Transverse colon (tissue), 4 donors: ENCODE data around the gene OSGIN1. TPM values are rescaled to one million over a fixed set of nuclear protein-coding genes. Genes with fewer than 3 reads are reported as not detected.

Experiments used
- DNase-seq: peaks from one replicate; pipeline ENCODE4 v3.0.0-alpha.2; 2019
- H3K27ac ChIP-seq, 4 donors: fragments of 200-600 bp; sonication (generic); 2 replicates each; pipeline ENCODE4 v1.5.1; 2016 to 2018; ENCODE audit warnings: inconsistent platforms in 4 of 4
- H3K27me3 ChIP-seq: fragments of 200-600 bp; sonication (generic); 2 replicates; pipeline ENCODE4 v1.5.1; 2017; ENCODE audit warnings: inconsistent platforms
- H3K36me3 ChIP-seq, 4 donors: fragments of 200-600 bp; sonication (generic); 2 replicates each; pipeline ENCODE4 v1.5.1; 2017 to 2019; ENCODE audit warnings: inconsistent platforms in 4 of 4
- H3K4me1 ChIP-seq, 4 donors: fragments of 200-600 bp; sonication (generic); 2 replicates each; pipeline ENCODE4 v1.5.1; 2017 to 2020; ENCODE audit warnings: inconsistent platforms in 4 of 4
- H3K4me3 ChIP-seq, 4 donors: fragments of 200-600 bp; sonication (generic); 1 replicate in 1 of 4; 2 replicates in 3 of 4; pipeline versions ENCODE4 v1.5.1 to v1.6.1; 2017 to 2019; ENCODE audit warnings: inconsistent platforms in 4 of 4
- H3K9me3 ChIP-seq, 2 donors: fragments of 200-600 bp; sonication (generic); 2 replicates each; pipeline ENCODE4 v1.5.1; 2017 to 2019; ENCODE audit warnings: inconsistent platforms in 2 of 2
- CTCF ChIP-seq, 5 experiments: fragments of 200-600 bp in 3 of 5; fragments of 450-650 bp in 2 of 5; sonication (generic) in 3 of 5; IDR thresholded peaks; 1 replicate in 2 of 5; 2 replicates in 3 of 5; pipeline ENCODE4 v1.5.1; 2016 to 2017; ENCODE audit warnings: antibody characterized with exemption in 5 of 5, inconsistent platforms in 3 of 5, mild to moderate bottlenecking in 2 of 5, moderate library complexity in 1 of 5
- EP300 ChIP-seq: sonication (generic); formaldehyde crosslinking; IDR thresholded peaks from one replicate; pipeline ENCODE4 v1.6.1; 2017; ENCODE audit warnings: antibody characterized with exemption, low read depth
- POLR2A ChIP-seq: fragments of 450-650 bp; IDR thresholded peaks from one replicate; pipeline ENCODE4 v1.6.1; 2016; ENCODE audit warnings: antibody characterized with exemption, mild to moderate bottlenecking, moderate library complexity
- POLR2AphosphoS5 ChIP-seq, 3 donors: sonication (generic); formaldehyde crosslinking; IDR thresholded peaks; one replicate each; pipeline ENCODE4 v1.6.1; 2016; ENCODE audit warnings: antibody characterized with exemption in 3 of 3
- WGBS, 2 donors: methylation state at CpG; one replicate each; pipeline ENCODE4 v1.1.5; 2018; ENCODE audit warnings: low coverage in 1 of 2; 5-methylcytosine and 5-hydroxymethylcytosine counted together
- in situ Hi-C, 4 donors: fragments of 200-750 bp; cut with MboI; loops; one replicate each; pipeline versions ENCODE4 v1.15.0 to v1.15.1; 2017; ENCODE audit warnings: low sequenced_read_pairs in 3 of 4, low pct_ligation_motif_present in 1 of 4, low pct_unique_long_range_greater_than_20kb in 1 of 4
- intact Hi-C: fragments of 100-400 bp; cut with DNase I; formaldehyde crosslinking; loops from one replicate; pipeline ENCODE4 v1.15.1; 2023; ENCODE audit warnings: low total_unique reads
- total RNA-seq, 4 donors: library from RNA; depleted of rRNA; stranded (reverse); fragments of >200 nt; gene quantifications; one replicate each; pipeline ENCODE4 v1.1.0, GENCODE V29; 2016

Gene OSGIN1
- total RNA-seq, 4 donors from 2014 or later, result 10.7 to 26.2 (median 16.7) TPM

- Histone ChIP-seq H3K27ac (peak overlapping the region in 2 of 4 donors; percentile 7 to 15), H3K27me3 (no peaks in the 10 kb centered on the region), H3K36me3 (no peaks in the 10 kb centered on the region), H3K4me3 (peak overlapping the region in 3 of 4 donors; percentile 8 to 30 (median 8)), H3K9me3 (no peaks in the 10 kb centered on the region), H3K4me1 (peaks cover 4 to 6% (median 6%) of the 10 kb centered on the region in 4 donors)
- 18 to 20% methylated on average over 7 to 35 of the region's 35 CpGs for WGBS, 2 donors
- TF ChIP-seq EP300 (no peak), POLR2A (no peak), POLR2AphosphoS5 (IDR thresholded peaks at IDR 0.05) (peak in 1 of 3 donors; percentile 33), CTCF (IDR thresholded peaks at IDR 0.05) (peak; percentile 79 to 97 (median 95))
- in situ Hi-C loops, result no loop called here
- intact Hi-C loops, result loop anchor here (10.0 kb wide), 1 partner anchor 558 kb away; no protein-coding TSS in a partner anchor
- DNase-seq, result peak; percentile 84
Observed at GRCh38 chr16:83926726-83927397, 26.2 kb upstream of the OSGIN1 start.

GRCh38 chr16:83928341-83929055 lies 24.5 kb upstream of the OSGIN1 start:
- intact Hi-C loops, result loop anchor here (10.0 kb wide), 1 partner anchor 556 kb away; no protein-coding TSS in a partner anchor
- Histone ChIP-seq H3K27ac (no peak overlapping the region), H3K36me3 (no peaks in the 10 kb centered on the region), H3K4me1 (peaks cover 4 to 6% (median 6%) of the 10 kb centered on the region in 4 donors), H3K4me3 (no peak overlapping the region), H3K27me3 (no peaks in the 10 kb centered on the region), H3K9me3 (no peaks in the 10 kb centered on the region)
- TF ChIP-seq POLR2A (no peak), CTCF (IDR thresholded peaks at IDR 0.05) (no peak), EP300 (no peak), POLR2AphosphoS5 (IDR thresholded peaks at IDR 0.05) (no peak)
- in situ Hi-C loops, result no loop called here
- 90 to 93% methylated on average over 3 to 16 of the region's 16 CpGs for WGBS, 2 donors
- no peak for DNase-seq

DNA sequence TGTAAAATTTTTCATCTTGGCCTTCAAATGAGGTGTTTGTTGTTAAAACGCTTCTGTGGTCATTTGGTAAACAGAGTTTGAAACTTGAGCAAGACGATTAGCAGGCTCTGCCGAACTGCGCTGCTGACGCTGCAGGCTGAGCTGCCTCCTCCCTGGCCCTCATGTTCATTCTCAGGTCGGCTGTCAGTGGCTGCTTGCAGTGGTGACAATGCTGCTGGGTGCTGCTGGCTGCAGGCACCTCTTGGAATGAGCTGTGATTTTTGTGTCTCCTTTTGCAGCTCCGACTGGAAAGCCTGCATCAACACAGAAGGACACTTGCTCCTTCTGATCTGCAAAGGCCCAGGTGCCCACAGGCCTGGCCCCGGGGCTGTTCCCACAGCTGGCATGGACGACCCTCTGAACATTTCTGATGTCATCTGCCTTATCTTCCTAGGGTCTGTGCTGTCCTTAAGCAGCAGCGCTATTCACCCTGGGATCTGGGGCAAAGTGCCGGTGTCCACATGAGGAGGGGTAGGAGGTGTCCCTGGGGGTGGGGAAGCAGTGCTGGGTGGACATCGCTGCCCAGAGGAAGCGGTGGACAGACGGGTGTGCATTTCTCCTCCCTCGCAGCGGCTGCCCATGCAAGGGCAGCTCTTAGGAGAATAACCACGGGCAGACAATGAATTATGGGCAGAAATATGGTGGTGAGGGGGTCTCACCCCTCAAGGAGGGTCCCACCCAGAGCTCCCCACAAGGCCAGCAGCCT lies 23.1 kb upstream of the OSGIN1 start:
- H3K27me3 ChIP-seq, result no peaks in the 10 kb centered on the region
- intact Hi-C loops (loop anchor here (10.0 kb wide), 1 partner anchor 555 kb away; no protein-coding TSS in a partner anchor), in situ Hi-C loops (no loop called here)
- no peak overlapping the region for H3K4me3 ChIP-seq
- no peak for DNase-seq
- WGBS, 2 donors, result 77 to 93% methylated on average over 4 to 16 of the region's 17 CpGs
- H3K9me3 ChIP-seq, result no peaks in the 10 kb centered on the region
- TF ChIP-seq CTCF (IDR thresholded peaks at IDR 0.05), result no peak
- no peak for TF ChIP-seq EP300
- TF ChIP-seq POLR2AphosphoS5 (IDR thresholded peaks at IDR 0.05), result no peak
- TF ChIP-seq POLR2A, result no peak
- H3K4me1 ChIP-seq, result peaks cover 4 to 6% (median 6%) of the 10 kb centered on the region in 4 donors
- no peaks in the 10 kb centered on the region for H3K36me3 ChIP-seq
- no peak overlapping the region for H3K27ac ChIP-seq
